ENCODE results near the gene ZG16B.

Gene ZG16B

DNA sequence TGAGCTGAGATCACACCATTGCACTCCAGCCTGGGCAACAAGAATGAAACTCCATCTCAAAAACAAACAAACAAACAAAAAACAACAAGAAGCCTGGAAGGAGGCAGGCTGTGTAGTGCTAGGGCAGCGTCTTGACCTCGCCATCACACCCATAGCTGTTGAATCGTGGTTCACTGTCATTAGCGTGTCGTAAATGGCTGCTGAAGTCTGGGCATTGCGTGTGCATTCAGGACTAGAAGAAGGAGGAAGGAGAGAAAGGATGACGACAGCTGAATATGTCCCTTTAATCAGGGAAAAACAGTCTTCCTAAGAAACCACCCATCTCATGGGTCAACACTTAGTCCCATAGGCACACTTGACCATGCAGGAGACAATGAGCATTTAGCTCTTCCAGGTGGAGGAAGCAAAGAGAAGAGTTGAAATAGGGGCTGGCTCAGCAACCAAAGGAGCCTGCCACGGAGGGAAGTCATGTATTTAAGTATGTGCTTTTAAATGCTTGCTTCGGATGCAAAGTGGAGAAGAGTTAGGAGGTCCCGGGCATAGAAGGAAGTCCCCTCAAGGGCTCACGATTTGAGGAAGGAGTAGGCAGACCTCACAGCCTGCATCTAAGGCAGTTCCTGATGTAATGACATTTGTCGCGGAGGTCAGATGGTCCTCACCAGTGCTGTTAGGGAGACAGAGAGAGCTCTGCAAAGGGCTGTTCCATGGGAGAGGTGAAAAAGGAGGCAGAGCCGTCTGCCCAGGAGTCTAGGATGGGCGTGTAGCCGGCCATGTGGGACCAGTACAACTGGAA lies 19.0 kb downstream of the ZG16B start:
- H3K4me3 ChIP-seq (ENCODE audit: low read length, poor library complexity, severe bottlenecking) = no peak overlapping the region
- H2AFZ ChIP-seq (ENCODE audit: low read length) = no peak overlapping the region
- H3K9me2 ChIP-seq (replicated peaks; ENCODE audit: low read depth, low read length) = no peaks in the 10 kb centered on the region
- H3K4me1 ChIP-seq (ENCODE audit: insufficient read depth, low read length, poor library complexity, severe bottlenecking) = no peaks in the 10 kb centered on the region
- H3K79me2 ChIP-seq (ENCODE audit: insufficient read depth, low read length) = no peaks in the 10 kb centered on the region
- no peaks in the 10 kb centered on the region for H3K36me3 ChIP-seq (ENCODE audit: insufficient read depth, low read length)
- no peaks in the 10 kb centered on the region for H3F3A ChIP-seq (ENCODE audit: low read depth)
- no peak for TF ChIP-seq EZH2phosphoT487 (IDR thresholded peaks at IDR 0.05; ENCODE audit: borderline replicate concordance)
- TF ChIP-seq, protein P1, sequence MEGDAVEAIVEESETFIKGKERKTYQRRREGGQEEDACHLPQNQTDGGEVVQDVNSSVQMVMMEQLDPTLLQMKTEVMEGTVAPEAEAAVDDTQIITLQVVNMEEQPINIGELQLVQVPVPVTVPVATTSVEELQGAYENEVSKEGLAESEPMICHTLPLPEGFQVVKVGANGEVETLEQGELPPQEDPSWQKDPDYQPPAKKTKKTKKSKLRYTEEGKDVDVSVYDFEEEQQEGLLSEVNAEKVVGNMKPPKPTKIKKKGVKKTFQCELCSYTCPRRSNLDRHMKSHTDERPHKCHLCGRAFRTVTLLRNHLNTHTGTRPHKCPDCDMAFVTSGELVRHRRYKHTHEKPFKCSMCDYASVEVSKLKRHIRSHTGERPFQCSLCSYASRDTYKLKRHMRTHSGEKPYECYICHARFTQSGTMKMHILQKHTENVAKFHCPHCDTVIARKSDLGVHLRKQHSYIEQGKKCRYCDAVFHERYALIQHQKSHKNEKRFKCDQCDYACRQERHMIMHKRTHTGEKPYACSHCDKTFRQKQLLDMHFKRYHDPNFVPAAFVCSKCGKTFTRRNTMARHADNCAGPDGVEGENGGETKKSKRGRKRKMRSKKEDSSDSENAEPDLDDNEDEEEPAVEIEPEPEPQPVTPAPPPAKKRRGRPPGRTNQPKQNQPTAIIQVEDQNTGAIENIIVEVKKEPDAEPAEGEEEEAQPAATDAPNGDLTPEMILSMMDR (conservative IDR thresholded peaks at IDR 0.05; ENCODE audit: low read length) = no peak
- H3K9me3 ChIP-seq (ENCODE audit: insufficient read depth, low read depth, low read length) = no peaks in the 10 kb centered on the region
- H3K4me2 ChIP-seq (ENCODE audit: low read depth, low read length, poor library complexity, severe bottlenecking) = no peak overlapping the region
- H3K9ac ChIP-seq (ENCODE audit: low read depth, low read length, poor library complexity, severe bottlenecking) = no peak overlapping the region
- H3K27me3 ChIP-seq (ENCODE audit: insufficient read depth, low read length, poor library complexity, severe bottlenecking) = no peaks in the 10 kb centered on the region
- no peaks in the 10 kb centered on the region for H4K20me1 ChIP-seq (ENCODE audit: insufficient read depth, low read length, poor library complexity, severe bottlenecking)

- no peak overlapping the region for H3K4me2 ChIP-seq (ENCODE audit: low read depth, low read length, poor library complexity, severe bottlenecking)
- H3K9ac ChIP-seq (ENCODE audit: low read depth, low read length, poor library complexity, severe bottlenecking) = no peak overlapping the region
- no peaks in the 10 kb centered on the region for H3K27me3 ChIP-seq (ENCODE audit: insufficient read depth, low read length, poor library complexity, severe bottlenecking)
- no peaks in the 10 kb centered on the region for H3K79me2 ChIP-seq (ENCODE audit: insufficient read depth, low read length)
- TF ChIP-seq EZH2phosphoT487 (IDR thresholded peaks at IDR 0.05; ENCODE audit: borderline replicate concordance) = no peak
- TF ChIP-seq, protein P1 (conservative IDR thresholded peaks at IDR 0.05; ENCODE audit: low read length) = no peak
- no peaks in the 10 kb centered on the region for H3K9me2 ChIP-seq (replicated peaks; ENCODE audit: low read depth, low read length)
- H3K36me3 ChIP-seq (ENCODE audit: insufficient read depth, low read length) = no peaks in the 10 kb centered on the region
- H3K4me3 ChIP-seq (ENCODE audit: low read length, poor library complexity, severe bottlenecking) = no peak overlapping the region
- H3K9me3 ChIP-seq (ENCODE audit: insufficient read depth, low read depth, low read length) = no peaks in the 10 kb centered on the region
- no peaks in the 10 kb centered on the region for H3F3A ChIP-seq (ENCODE audit: low read depth)
- no peaks in the 10 kb centered on the region for H4K20me1 ChIP-seq (ENCODE audit: insufficient read depth, low read length, poor library complexity, severe bottlenecking)
- no peak overlapping the region for H2AFZ ChIP-seq (ENCODE audit: low read length)
- no peaks in the 10 kb centered on the region for H3K4me1 ChIP-seq (ENCODE audit: insufficient read depth, low read length, poor library complexity, severe bottlenecking)
These were observed 22.1 kb downstream of the ZG16B start for GRCh38 chr16:2852003-2852730.

DNA sequence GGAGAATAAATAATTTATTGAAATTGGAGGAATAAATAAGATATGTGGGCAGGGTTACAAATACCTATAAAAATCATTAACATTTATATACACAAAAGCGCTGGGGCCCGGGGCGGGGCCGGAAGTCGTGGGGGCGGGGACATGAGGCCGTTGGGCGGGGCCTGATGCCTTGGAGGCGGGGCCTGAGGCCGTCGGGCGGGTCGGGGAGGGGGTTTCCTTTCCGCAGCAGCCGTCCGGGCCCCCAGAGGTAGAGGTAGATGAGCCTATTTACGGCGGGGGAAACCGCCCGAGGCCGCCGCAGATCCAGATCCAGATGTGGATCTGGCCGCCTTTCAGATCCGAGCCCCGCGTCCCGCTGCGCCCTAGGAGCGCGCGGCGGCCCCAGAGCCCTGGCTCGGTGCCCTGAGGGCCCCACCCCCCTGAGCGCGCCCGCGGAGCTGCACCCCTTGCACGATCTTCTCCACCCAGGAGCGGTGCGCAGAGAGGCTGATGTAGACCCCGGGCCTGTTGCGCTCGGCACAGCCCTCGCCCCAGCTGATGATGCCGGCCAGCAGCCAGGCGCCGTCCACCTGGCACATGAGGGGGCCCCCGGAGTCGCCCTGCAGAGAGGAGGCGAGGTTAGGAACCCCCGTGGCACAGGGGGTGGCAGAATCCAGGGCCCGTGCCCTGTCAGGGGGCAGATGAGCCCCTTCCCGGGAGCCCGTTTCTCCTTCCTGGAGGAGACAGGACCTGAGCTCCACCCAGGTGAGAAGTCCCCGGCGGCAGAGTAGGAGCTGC lies 22.8 kb downstream of the ZG16B start:
- Histone ChIP-seq H3K4me1 (ENCODE audit: insufficient read depth, low read length, poor library complexity, severe bottlenecking) (no peaks in the 10 kb centered on the region), H4K20me1 (ENCODE audit: insufficient read depth, low read length, poor library complexity, severe bottlenecking) (no peaks in the 10 kb centered on the region), H3K9ac (ENCODE audit: low read depth, low read length, poor library complexity, severe bottlenecking) (no peak overlapping the region), H3K27me3 (ENCODE audit: insufficient read depth, low read length, poor library complexity, severe bottlenecking) (no peaks in the 10 kb centered on the region), H3K4me3 (ENCODE audit: low read length, poor library complexity, severe bottlenecking) (no peak overlapping the region), H2AFZ (ENCODE audit: low read length) (no peak overlapping the region), H3K9me3 (ENCODE audit: insufficient read depth, low read depth, low read length) (no peaks in the 10 kb centered on the region), H3K36me3 (ENCODE audit: insufficient read depth, low read length) (no peaks in the 10 kb centered on the region), H3F3A (ENCODE audit: low read depth) (no peaks in the 10 kb centered on the region), H3K9me2 (replicated peaks; ENCODE audit: low read depth, low read length) (no peaks in the 10 kb centered on the region), H3K79me2 (ENCODE audit: insufficient read depth, low read length) (no peaks in the 10 kb centered on the region), H3K4me2 (ENCODE audit: low read depth, low read length, poor library complexity, severe bottlenecking) (no peak overlapping the region)
- TF ChIP-seq EZH2phosphoT487 (IDR thresholded peaks at IDR 0.05; ENCODE audit: borderline replicate concordance) = no peak
- TF ChIP-seq, protein P1 (conservative IDR thresholded peaks at IDR 0.05; ENCODE audit: low read length) = no peak

Data from Loucy (cell line).